HCT116 (cell line): ENCODE data around the gene CLEC3B.

Source experiments
- CEBPB ChIP-seq: IDR thresholded peaks from 2 replicates; pipeline ENCODE4 v1.6.1; 2012; ENCODE audit warnings: low read depth
- CTCF ChIP-seq, 3 experiments: fragments of 200-600 bp in 1 of 3; sonication (generic) in 1 of 3; IDR thresholded peaks in 2 of 3; conservative IDR thresholded peaks in 1 of 3; 2 replicates each; pipeline ENCODE4 v1.5.1; 2012 to 2017; ENCODE audit warnings: low read depth in 2 of 3, low read length in 2 of 3, antibody characterized with exemption in 1 of 3, borderline replicate concordance in 1 of 3, control low read depth in 1 of 3, mild to moderate bottlenecking in 1 of 3, mixed read lengths in 1 of 3, mixed run types in 1 of 3, moderate library complexity in 1 of 3; ENCODE audit not compliant: insufficient read depth in 1 of 3
- EGR1 ChIP-seq: IDR thresholded peaks from 2 replicates; pipeline ENCODE4 v1.6.1; 2012; ENCODE audit warnings: low read depth
- EZH2 ChIP-seq: fragments of 200-600 bp; sonication (generic); IDR thresholded peaks from 2 replicates; pipeline ENCODE4 v1.6.1; 2017; ENCODE audit warnings: antibody characterized with exemption, mixed run types
- EZH2phosphoT487 ChIP-seq: fragments of 200-600 bp; IDR thresholded peaks from 2 replicates; pipeline ENCODE4 v1.6.1; 2018; ENCODE audit warnings: antibody characterized with exemption, borderline replicate concordance
- MAX ChIP-seq: IDR thresholded peaks from 2 replicates; pipeline ENCODE4 v1.6.1; 2012
- POLR2A ChIP-seq: IDR thresholded peaks from 2 replicates; pipeline ENCODE4 v1.7.0; 2011; ENCODE audit warnings: borderline replicate concordance; ENCODE audit not compliant: insufficient read depth, insufficient read length; ENCODE audit errors: extremely low read depth
- RAD21 ChIP-seq: IDR thresholded peaks from 2 replicates; pipeline ENCODE4 v1.6.1; 2012; ENCODE audit warnings: low read depth, mild to moderate bottlenecking
- REST ChIP-seq: IDR thresholded peaks from 2 replicates; pipeline ENCODE4 v1.6.1; 2012; ENCODE audit warnings: low read depth
- SIN3A ChIP-seq: IDR thresholded peaks from 2 replicates; pipeline ENCODE4 v1.6.1; 2012; ENCODE audit warnings: low read depth
- YY1 ChIP-seq: IDR thresholded peaks from 2 replicates; pipeline ENCODE4 v1.6.1; 2011; ENCODE audit warnings: low read length, low read depth, moderate library complexity, mild to moderate bottlenecking; ENCODE audit not compliant: insufficient replicate concordance; ENCODE audit errors: extremely low read depth
- ZNF274 ChIP-seq: fragments of 200-500 bp; sonication (Bioruptor generic); IDR thresholded peaks from 2 replicates; pipeline ENCODE4 v1.6.1; 2014; ENCODE audit warnings: mild to moderate bottlenecking, low read depth, low read length, inconsistent platforms
- TF ChIP-seq, protein P1 (sequence below): IDR thresholded peaks from 2 replicates; pipeline ENCODE4 v1.6.1; 2011; ENCODE audit warnings: mild to moderate bottlenecking, low read length, moderate library complexity; ENCODE audit not compliant: insufficient replicate concordance; ENCODE audit errors: extremely low read depth

GRCh38 chr3:44981220-44981619 is 44.9 kb upstream of the CLEC3B start:
- TF ChIP-seq MAX: no peak
- no peak for TF ChIP-seq CTCF (IDR thresholded peaks at IDR 0.05 in 2 of 3, conservative IDR thresholded peaks at IDR 0.05 in 1 of 3; ENCODE audit: borderline replicate concordance in 1 of 3, insufficient read depth in 1 of 3, low read depth in 2 of 3, low read length in 2 of 3)
- TF ChIP-seq EGR1: no peak
- no peak for TF ChIP-seq EZH2
- no peak for TF ChIP-seq EZH2phosphoT487
- TF ChIP-seq, protein P1, sequence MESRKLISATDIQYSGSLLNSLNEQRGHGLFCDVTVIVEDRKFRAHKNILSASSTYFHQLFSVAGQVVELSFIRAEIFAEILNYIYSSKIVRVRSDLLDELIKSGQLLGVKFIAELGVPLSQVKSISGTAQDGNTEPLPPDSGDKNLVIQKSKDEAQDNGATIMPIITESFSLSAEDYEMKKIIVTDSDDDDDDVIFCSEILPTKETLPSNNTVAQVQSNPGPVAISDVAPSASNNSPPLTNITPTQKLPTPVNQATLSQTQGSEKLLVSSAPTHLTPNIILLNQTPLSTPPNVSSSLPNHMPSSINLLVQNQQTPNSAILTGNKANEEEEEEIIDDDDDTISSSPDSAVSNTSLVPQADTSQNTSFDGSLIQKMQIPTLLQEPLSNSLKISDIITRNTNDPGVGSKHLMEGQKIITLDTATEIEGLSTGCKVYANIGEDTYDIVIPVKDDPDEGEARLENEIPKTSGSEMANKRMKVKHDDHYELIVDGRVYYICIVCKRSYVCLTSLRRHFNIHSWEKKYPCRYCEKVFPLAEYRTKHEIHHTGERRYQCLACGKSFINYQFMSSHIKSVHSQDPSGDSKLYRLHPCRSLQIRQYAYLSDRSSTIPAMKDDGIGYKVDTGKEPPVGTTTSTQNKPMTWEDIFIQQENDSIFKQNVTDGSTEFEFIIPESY: no peak
- no peak for TF ChIP-seq RAD21
- no peak for TF ChIP-seq ZNF274
- no peak for TF ChIP-seq SIN3A
- TF ChIP-seq CEBPB: no peak
- TF ChIP-seq YY1: no peak
- no peak for TF ChIP-seq REST
- TF ChIP-seq POLR2A: no peak
